T-helper 2 cell (primary cell): ENCODE results near the gene RFPL2.

Experiments
- DNase-seq, 5 experiments: peaks; one replicate each; pipeline versions ENCODE4 v3.0.0 to v3.0.0-alpha.2; 2012 to 2022
- total RNA-seq, 2 donors: gene quantifications; one replicate each; lab custom pipeline; 2026; lab: John Stamatoyannopoulos, UW

Gene RFPL2
- total RNA-seq, result 3.4 to 4.6 reads per million in 2 donors

- DNase-seq, result peak in 4 of 5 experiments; percentile 30 to 56 (median 52)
These were observed at the start of gene RFPL2 for GRCh38 chr22:32204856-32205722. RFPL2 (minus strand) TSS chr22:32205073; CDS start chr22:32202451, 2,622 bp downstream.

GRCh38 chr22:32249231-32249630 lies 44.4 kb upstream of the RFPL2 start:
- no peak for DNase-seq

- DNase-seq, result no peak
These were observed 43.4 kb upstream of the RFPL2 start for GRCh38 chr22:32248276-32248675.

GRCh38 chr22:32246166-32246565 lies 41.3 kb upstream of the RFPL2 start:
- no peak for DNase-seq

- no peak for DNase-seq
These were observed 40.2 kb upstream of the RFPL2 start for GRCh38 chr22:32245042-32245441.

- no peak for DNase-seq
These were observed 39.7 kb upstream of the RFPL2 start for GRCh38 chr22:32244547-32244946.

- DNase-seq, result no peak
These were observed 35.6 kb upstream of the RFPL2 start for GRCh38 chr22:32240461-32240860.

GRCh38 chr22:32237906-32238305 lies 33.0 kb upstream of the RFPL2 start:
- DNase-seq, result no peak

GRCh38 chr22:32236970-32237369 lies 32.1 kb upstream of the RFPL2 start:
- DNase-seq, result no peak

- DNase-seq, result no peak
These were observed 28.2 kb upstream of the RFPL2 start for GRCh38 chr22:32233091-32233490.

GRCh38 chr22:32232191-32232830 lies 27.4 kb upstream of the RFPL2 start:
- DNase-seq, result no peak

GRCh38 chr22:32226326-32227104 lies 21.6 kb upstream of the RFPL2 start:
- no peak for DNase-seq

- DNase-seq, result no peak
These were observed 18.1 kb upstream of the RFPL2 start for GRCh38 chr22:32222991-32223390.

- no peak for DNase-seq
These were observed 14.2 kb upstream of the RFPL2 start for GRCh38 chr22:32219026-32219425.

- no peak for DNase-seq
These were observed 13.6 kb upstream of the RFPL2 start for GRCh38 chr22:32218470-32218869.

GRCh38 chr22:32217465-32217864 lies 12.6 kb upstream of the RFPL2 start:
- no peak for DNase-seq

GRCh38 chr22:32216911-32217310 lies 12.0 kb upstream of the RFPL2 start:
- no peak for DNase-seq

- DNase-seq, result no peak
These were observed 6.1 kb upstream of the RFPL2 start for GRCh38 chr22:32211011-32211410.

- DNase-seq, result no peak
These were observed 3.8 kb upstream of the RFPL2 start for GRCh38 chr22:32208681-32209080.

- no peak for DNase-seq
These were observed 3.2 kb upstream of the RFPL2 start for GRCh38 chr22:32207971-32208480.

- peak in 2 of 5 experiments; percentile 14 to 57 for DNase-seq
These were observed 2.2 kb upstream of the RFPL2 start for GRCh38 chr22:32206774-32207758.
